Raji (cell line): ENCODE data around the gene KATNA1.

Experiments
- POLR2A ChIP-seq: IDR thresholded peaks from 2 replicates; pipeline ENCODE4 v1.6.1; 2011; ENCODE audit warnings: low read depth, low read length, control low read depth; ENCODE audit not compliant: insufficient read depth

Gene KATNA1

GRCh38 chr6:149634315-149634714 lies 14.2 kb downstream of the KATNA1 start:
- no peak for TF ChIP-seq POLR2A

DNA sequence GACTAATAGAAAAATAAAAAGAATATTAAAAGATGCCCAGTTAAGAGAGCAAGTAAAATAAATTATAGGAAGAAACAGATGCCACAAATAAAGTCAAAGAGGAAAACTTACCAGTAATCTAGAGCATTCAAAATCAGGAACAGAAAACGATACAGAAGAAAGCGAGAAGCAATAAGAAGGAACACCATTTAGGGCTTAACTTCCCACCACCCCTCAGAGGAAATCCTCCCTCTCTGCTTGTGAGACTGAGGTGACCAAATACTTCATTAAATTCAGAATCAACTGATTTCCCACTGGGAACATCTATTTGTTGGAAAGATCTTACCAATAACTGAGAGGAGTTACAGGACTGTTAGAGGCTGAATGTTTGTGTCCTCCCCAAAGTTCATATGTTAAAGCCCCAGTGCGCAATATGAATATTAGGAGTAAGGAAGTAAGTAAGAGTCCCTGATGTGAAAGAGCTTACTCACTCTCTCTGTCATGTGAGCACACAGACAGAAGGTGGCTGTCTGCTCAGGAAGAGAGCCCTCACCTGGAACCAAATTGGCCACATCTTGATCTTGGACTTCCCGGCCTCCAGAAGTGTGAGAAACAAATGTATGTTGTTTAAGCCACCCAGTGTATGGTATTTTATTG lies 19.5 kb downstream of the KATNA1 start:
- no peak for TF ChIP-seq POLR2A

GRCh38 chr6:149627672-149628071 lies 20.8 kb downstream of the KATNA1 start:
- no peak for TF ChIP-seq POLR2A

- no peak for TF ChIP-seq POLR2A
Observed at GRCh38 chr6:149615805-149616204, 32.7 kb downstream of the KATNA1 start.

DNA sequence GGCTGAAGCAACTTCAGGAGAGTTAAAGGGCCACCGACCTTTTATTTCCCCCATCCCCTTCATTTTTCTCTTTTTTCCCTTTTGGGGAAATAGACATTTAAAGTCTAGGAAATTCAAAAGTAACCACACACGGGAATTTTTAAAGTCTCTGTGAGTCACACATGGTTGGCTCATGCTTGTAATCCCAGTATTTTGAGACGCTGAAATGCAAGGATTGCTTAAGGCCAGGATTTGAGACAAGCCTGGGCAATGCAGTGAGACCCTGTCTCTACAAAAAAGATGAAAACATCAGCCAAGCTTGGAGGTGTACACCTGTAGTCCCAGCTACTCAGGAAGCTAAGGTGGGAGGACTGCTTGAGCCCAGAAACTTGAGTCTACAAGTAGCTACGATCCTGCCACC lies 34.2 kb downstream of the KATNA1 start:
- TF ChIP-seq POLR2A, result no peak

DNA sequence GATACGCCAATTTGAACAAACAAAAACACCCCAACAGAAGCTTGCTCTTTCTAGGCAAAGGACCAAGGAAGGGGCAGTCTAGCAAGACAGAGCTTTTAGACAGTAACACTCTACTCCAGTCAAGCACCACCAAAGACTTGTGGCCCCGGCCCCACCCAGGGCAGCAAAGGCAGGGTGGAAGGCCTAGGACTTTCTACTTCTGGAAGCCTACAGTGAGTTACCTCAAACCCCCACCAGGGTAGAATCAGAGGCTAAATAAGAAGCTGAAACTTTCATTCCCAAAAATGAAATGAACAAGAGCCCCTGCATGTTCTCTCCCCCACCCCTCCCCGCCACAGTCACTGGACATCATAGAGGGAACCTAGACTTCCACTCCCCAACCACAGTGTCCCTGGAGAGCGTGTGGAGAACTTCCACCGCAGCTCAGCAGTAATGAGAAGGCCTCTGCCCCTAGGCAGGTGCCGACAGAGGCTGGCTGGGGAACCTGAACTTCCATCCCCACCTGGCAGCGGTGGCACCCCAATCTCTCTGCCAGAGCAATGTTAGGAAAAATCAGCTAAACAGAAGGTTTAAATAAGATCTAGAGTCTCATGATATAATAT lies 40.0 kb downstream of the KATNA1 start:
- TF ChIP-seq POLR2A, result no peak

GRCh38 chr6:149600508-149600907 lies 48.0 kb downstream of the KATNA1 start:
- no peak for TF ChIP-seq POLR2A

DNA sequence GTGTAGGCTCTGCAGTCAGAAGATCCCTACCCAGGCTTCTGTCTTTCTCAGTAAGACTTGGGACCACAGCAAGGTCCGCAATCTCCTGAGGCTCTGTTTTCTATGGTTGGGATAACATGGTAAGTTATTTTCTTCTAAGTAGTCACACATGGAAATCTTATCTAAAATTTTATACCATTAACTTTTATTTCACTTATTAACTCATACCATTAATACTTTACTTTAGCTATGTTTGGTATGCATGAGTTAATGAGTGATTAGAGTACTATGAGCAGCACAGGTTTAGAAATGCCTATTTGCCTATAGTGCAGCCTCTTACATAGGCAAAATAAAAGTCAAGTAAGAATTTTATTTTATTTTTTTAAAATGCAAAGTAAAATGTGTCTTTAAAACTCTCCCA lies 55.1 kb downstream of the KATNA1 start:
- TF ChIP-seq POLR2A, result no peak

GRCh38 chr6:149592983-149593382 lies 55.5 kb downstream of the KATNA1 start:
- no peak for TF ChIP-seq POLR2A

DNA sequence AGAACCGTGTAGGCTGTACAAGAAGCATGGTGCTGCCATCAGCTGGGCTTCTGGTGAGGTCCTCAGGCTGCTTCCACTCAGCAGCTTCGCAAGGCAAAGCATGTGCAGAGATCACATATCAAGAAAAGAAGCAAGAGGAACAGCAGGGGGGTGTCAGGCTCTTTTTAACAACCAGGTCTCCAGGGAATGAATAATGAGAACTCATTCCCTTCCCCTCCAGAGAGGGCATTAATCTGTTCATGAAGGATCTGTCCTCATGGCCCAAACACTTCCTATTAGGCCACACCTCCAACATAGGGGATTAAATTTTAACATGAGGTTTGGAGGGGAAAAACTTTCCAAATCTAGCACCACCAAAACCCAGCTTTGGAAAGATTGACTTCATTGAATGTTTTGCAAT lies 62.4 kb downstream of the KATNA1 start:
- TF ChIP-seq POLR2A, result no peak

DNA sequence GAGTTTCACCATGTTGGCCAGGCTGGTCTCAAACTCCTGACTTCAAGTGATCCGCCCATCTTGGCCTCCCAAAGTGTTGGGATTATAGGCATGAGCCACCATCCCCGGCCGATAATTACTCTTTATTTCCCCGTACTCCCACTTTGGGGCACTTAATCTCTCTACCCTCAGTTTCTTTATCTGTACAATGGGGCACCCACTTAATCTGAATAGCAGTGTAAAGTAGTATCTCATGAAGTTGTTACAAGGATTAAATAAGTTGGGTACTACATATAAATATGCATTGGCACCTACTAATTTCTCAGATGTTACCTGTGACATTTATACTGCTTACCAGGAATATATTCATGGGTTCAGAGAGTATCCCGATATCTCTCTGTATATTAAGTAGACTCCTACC lies 67.2 kb downstream of the KATNA1 start:
- TF ChIP-seq POLR2A, result no peak

DNA sequence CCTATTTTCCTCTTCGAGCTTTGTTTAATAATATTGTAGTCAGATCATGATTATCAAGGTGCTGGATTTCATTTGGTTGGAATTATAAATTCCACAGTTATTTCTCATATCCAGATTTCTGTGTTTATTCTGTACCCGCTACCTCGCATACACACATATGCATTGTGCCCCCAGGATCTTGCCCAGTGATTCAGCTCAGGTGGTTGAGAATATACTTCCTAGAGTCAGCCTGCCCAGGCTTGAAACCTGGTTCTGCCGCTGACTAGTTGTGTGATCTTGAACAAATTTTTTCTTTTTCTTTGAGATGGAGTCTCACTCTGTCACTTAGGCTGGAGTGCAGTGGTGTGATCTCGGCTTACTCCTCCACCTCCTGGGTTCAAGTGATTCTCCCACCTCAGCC lies 67.6 kb downstream of the KATNA1 start:
- TF ChIP-seq POLR2A, result no peak

DNA sequence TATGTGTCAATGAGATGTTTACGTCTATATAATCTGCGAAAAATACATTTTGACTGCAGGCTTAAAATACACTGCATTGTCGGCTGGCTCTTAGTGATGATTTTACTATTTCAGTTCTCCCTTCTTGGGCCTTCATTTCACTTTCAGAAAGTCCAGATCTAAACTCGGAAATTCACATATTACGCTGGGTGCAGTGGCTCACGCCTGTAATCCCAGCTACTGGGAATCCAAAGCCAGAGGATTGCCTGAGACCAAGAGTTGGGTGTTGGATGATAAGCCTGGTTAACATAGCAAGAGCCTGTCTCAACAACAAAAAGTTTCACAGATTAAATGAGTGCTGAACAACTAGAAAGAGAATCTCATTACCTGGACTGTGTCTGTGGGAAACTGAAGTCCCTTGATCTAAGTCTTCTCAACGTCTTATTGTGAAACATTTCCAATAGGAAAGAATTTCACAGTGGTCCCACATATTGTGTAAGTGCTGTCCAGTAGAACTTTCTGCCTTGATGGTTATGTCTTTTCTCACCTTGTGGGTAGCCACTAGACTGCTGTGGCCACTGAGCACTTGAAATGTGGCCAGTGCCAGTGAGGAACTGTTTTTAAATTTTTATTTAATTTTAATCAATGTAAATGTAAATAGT lies 80.4 kb downstream of the KATNA1 start:
- no peak for TF ChIP-seq POLR2A

- no peak for TF ChIP-seq POLR2A
Observed at GRCh38 chr6:149567194-149567586, 81.3 kb downstream of the KATNA1 start.

DNA sequence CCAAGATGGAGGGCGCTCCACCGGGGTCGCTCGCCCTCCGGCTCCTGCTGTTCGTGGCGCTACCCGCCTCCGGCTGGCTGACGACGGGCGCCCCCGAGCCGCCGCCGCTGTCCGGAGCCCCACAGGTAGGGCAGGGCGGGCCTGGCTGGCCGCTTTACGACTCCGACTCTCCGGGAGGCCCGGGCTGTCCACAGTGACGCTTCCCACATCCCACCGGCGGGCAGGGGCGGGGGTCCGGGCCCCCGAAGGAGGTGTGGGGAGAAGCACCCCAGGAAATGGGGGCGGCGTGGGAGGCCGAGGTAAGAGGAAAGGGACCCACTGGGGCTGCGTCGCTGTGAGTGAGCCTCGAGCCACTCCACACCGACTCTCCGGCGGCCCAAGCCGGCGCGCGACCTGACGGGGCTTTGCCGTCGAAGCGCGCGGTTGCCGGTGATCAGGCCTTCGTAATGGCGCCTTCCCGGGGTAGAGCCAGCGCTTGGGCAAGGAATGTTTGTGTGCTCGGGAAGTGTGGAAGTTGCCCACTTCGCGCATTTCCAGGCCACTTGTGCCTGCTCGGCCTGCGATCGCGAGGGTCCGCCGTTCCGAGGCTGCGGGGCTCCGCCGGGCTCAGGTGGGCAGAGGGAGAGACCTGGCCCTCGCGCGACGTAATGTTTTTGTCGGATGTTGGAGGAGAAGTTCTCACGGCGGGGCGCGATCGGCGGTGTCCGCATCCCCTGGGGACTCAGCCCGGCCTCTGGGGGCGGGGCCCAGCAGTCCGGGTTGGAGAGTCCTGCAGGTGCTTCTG lies 81.9 kb downstream of the KATNA1 start:
- TF ChIP-seq POLR2A, result peak; percentile 57; the same call in 1 of the 2 replicates
